Stimulated activated naive CD4-positive, alpha-beta T cell treated with Interleukin-2 at 50 U/mL for 16 hours (primary cell): Measurements from ENCODE around the gene MBTPS1.
"Not testable (repeated sequence)": the region's sequence is repeated elsewhere in the genome, so short reads cannot be mapped to it uniquely, and the experiment has no call there.

ENCODE experiments used
- DNase-seq: peaks from one replicate; lab custom pipeline; 2025; lab: John Stamatoyannopoulos, UW

The MBTPS1 gene

GRCh38 chr16:84137287-84137686 lies 20.5 kb upstream of the MBTPS1 start:
- no peak for DNase-seq

GRCh38 chr16:84136331-84137125 lies 19.8 kb upstream of the MBTPS1 start:
- no peak for DNase-seq

- no peak for DNase-seq
Observed at GRCh38 chr16:84132527-84133285, 16.0 kb upstream of the MBTPS1 start.

GRCh38 chr16:84131117-84131516 lies 14.4 kb upstream of the MBTPS1 start:
- no peak for DNase-seq

- no peak for DNase-seq
Observed at GRCh38 chr16:84124257-84125073, 7.7 kb upstream of the MBTPS1 start.

GRCh38 chr16:84121007-84121406 lies 4.3 kb upstream of the MBTPS1 start:
- DNase-seq = no peak

- DNase-seq = no peak
Observed at GRCh38 chr16:84120023-84120422, 3.3 kb upstream of the MBTPS1 start.

GRCh38 chr16:84119368-84119767 lies 2.6 kb upstream of the MBTPS1 start:
- no peak for DNase-seq

- DNase-seq = not testable (repeated sequence)
Observed at GRCh38 chr16:84118315-84118714, 1.6 kb upstream of the MBTPS1 start.

- DNase-seq = peak; percentile 45
Observed at GRCh38 chr16:84117494-84117843, 727 bp upstream of the MBTPS1 start.

GRCh38 chr16:84115919-84116719 lies 623 bp downstream of the MBTPS1 start:
- DNase-seq = no peak

- DNase-seq = peak; percentile 35
Observed at GRCh38 chr16:84111949-84112348, 4.8 kb downstream of the MBTPS1 start.

- no peak for DNase-seq
Observed at GRCh38 chr16:84111525-84111924, 5.2 kb downstream of the MBTPS1 start.

- DNase-seq = no peak
Observed at GRCh38 chr16:84110527-84110926, 6.2 kb downstream of the MBTPS1 start.

GRCh38 chr16:84109598-84110335 lies 7.0 kb downstream of the MBTPS1 start:
- no peak for DNase-seq

GRCh38 chr16:84107921-84108320 lies 8.8 kb downstream of the MBTPS1 start:
- DNase-seq = no peak

GRCh38 chr16:84105948-84106740 lies 10.6 kb downstream of the MBTPS1 start:
- no peak for DNase-seq

- no peak for DNase-seq
Observed at GRCh38 chr16:84105301-84105815, 11.4 kb downstream of the MBTPS1 start.

GRCh38 chr16:84104231-84104630 lies 12.5 kb downstream of the MBTPS1 start:
- no peak for DNase-seq

GRCh38 chr16:84103678-84104077 lies 13.1 kb downstream of the MBTPS1 start:
- DNase-seq = no peak
